A673 (cell line): ENCODE data around the gene AGBL5. TPM values are rescaled to one million over a fixed set of nuclear protein-coding genes. Genes with fewer than 3 reads are reported as not detected.

Source experiments
- BruUV-seq: library from RNA; stranded (reverse); fragments of 400-500 nt; replicated peaks from 2 replicates; lab custom pipeline; 2021; lab: Mats Ljungman, UMichigan
- CTCF ChIA-PET: fragments of 300-600 bp; sonication (Branson Sonifier 250); formaldehyde crosslinking; loops from one replicate; lab custom pipeline; 2022; ENCODE audit warnings: antibody characterized with exemption; lab: Charles Lee
- POLR2A ChIA-PET: fragments of 300-600 bp; sonication (Branson Sonifier 250); formaldehyde crosslinking; loops from one replicate; lab custom pipeline; 2022; ENCODE audit warnings: antibody characterized with exemption; ENCODE audit not compliant: low non-redundant PET; lab: Charles Lee
- DNase-seq: peaks from one replicate; pipeline ENCODE4 v3.0.0-alpha.2; 2015; ENCODE audit warnings: low spot score
- H3K27ac ChIP-seq: fragments of 200-600 bp; sonication (generic); 2 replicates; pipeline ENCODE4 v1.5.1; 2016; ENCODE audit warnings: mixed run types, low read depth, mild to moderate bottlenecking, mixed read lengths, antibody characterized with exemption, low read length; ENCODE audit not compliant: poor library complexity, severe bottlenecking
- H3K27me3 ChIP-seq: fragments of 200-600 bp; sonication (generic); replicated peaks from 2 replicates; pipeline ENCODE4 v1.6.1; 2017; ENCODE audit warnings: mixed run types, low read depth, mild to moderate bottlenecking, mixed read lengths, antibody characterized with exemption, low read length; ENCODE audit not compliant: insufficient read depth, poor library complexity
- H3K36me3 ChIP-seq: fragments of 200-600 bp; sonication (generic); 2 replicates; pipeline ENCODE4 v1.6.1; 2016; ENCODE audit warnings: mixed run types, mild to moderate bottlenecking, mixed read lengths, antibody characterized with exemption, low read length; ENCODE audit not compliant: insufficient read depth, poor library complexity, severe bottlenecking
- H3K4me1 ChIP-seq: fragments of 200-600 bp; sonication (generic); 2 replicates; pipeline ENCODE4 v1.6.1; 2017; ENCODE audit warnings: mixed run types, mild to moderate bottlenecking, mixed read lengths, antibody characterized with exemption, low read length; ENCODE audit not compliant: insufficient read depth, poor library complexity, severe bottlenecking
- H3K4me3 ChIP-seq: fragments of 200-600 bp; sonication (generic); 2 replicates; pipeline ENCODE4 v1.5.1; 2016; ENCODE audit warnings: low read depth, mixed run types, mild to moderate bottlenecking, mixed read lengths, low read length; ENCODE audit not compliant: poor library complexity, severe bottlenecking
- H3K9me3 ChIP-seq: fragments of 200-600 bp; sonication (generic); 2 replicates; pipeline ENCODE4 v1.6.1; 2016; ENCODE audit warnings: mixed run types, low read depth, mild to moderate bottlenecking, mixed read lengths, antibody characterized with exemption, low read length; ENCODE audit not compliant: poor library complexity, severe bottlenecking
- CTCF ChIP-seq: fragments of 300-800, 200-600 bp; sonication (generic); conservative IDR thresholded peaks from 2 replicates; pipeline ENCODE4 v1.5.1; 2017; ENCODE audit warnings: low read depth, mild to moderate bottlenecking, antibody characterized with exemption, low read length, moderate library complexity, mixed read lengths
- EZH2 ChIP-seq: fragments of 200-600 bp; sonication (generic); IDR thresholded peaks from 2 replicates; pipeline ENCODE4 v1.6.1; 2017; ENCODE audit warnings: borderline replicate concordance, low read depth, mild to moderate bottlenecking, mixed read lengths, antibody characterized with exemption, low read length; ENCODE audit not compliant: poor library complexity, severe bottlenecking
- intact Hi-C: fragments of 100-400 bp; cut with micrococcal nuclease; formaldehyde crosslinking; loops from one replicate; pipeline ENCODE4 v1.10.0; 2022; ENCODE audit not compliant: unreplicated experiment
- total RNA-seq: library from RNA; stranded (reverse); gene quantifications from 2 replicates; pipeline ENCODE4 v1.2.3, GENCODE V29; 2021

Gene AGBL5
- total RNA-seq, 1 experiment from 2014 or later, result 64.1 TPM

- H3K9me3 ChIP-seq, result no peaks in the 10 kb centered on the region
- no peaks in the 10 kb centered on the region for H3K27me3 ChIP-seq
- POLR2A ChIA-PET, result interaction anchor here (0.6 kb wide), 1 partner anchor 233 kb away, joined by 3 read pairs; no protein-coding TSS in a partner anchor
- peak overlapping the region; percentile 99 for H3K4me3 ChIP-seq
- CTCF ChIA-PET, result interaction anchor here (1.2 to 2.0 kb wide), 3 partner anchors 9 to 22 kb away, joined by 4 to 10 read pairs (median 5); no protein-coding TSS in a partner anchor
- TF ChIP-seq CTCF (no peak), EZH2 (no peak)
- BruUV-seq, result no TSS peak
- H3K4me1 ChIP-seq, result peaks cover 41% of the 10 kb centered on the region
- intact Hi-C loops, result no loop called here
- peaks cover 21% of the 10 kb centered on the region for H3K36me3 ChIP-seq
- DNase-seq, result peak; percentile 63
- peak overlapping the region; percentile 87 for H3K27ac ChIP-seq
Observed at GRCh38 chr2:27071990-27072830, 20.7 kb downstream of the AGBL5 start.

- no TSS peak for BruUV-seq
- H3K4me3 ChIP-seq, result no peak overlapping the region
- peaks cover 44% of the 10 kb centered on the region for H3K4me1 ChIP-seq
- H3K27ac ChIP-seq, result peak overlapping the region; percentile 87
- intact Hi-C loops, result no loop called here
- DNase-seq, result no peak
- ChIA-PET CTCF (interaction anchor here (1.6 to 2.0 kb wide), 2 partner anchors 8 to 23 kb away, joined by 4 to 10 read pairs; no protein-coding TSS in a partner anchor), POLR2A (interaction anchor here (0.6 kb wide), 1 partner anchor 767 kb away, joined by 4 read pairs; no protein-coding TSS in a partner anchor)
- peaks cover 21% of the 10 kb centered on the region for H3K36me3 ChIP-seq
- H3K9me3 ChIP-seq, result no peaks in the 10 kb centered on the region
- TF ChIP-seq CTCF, result no peak
- no peaks in the 10 kb centered on the region for H3K27me3 ChIP-seq
Observed at GRCh38 chr2:27072920-27073319, 21.5 kb downstream of the AGBL5 start.

GRCh38 chr2:27073782-27074181 is 22.3 kb downstream of the AGBL5 start:
- CTCF ChIA-PET, result no interaction called here
- H3K27ac ChIP-seq, result peak overlapping the region; percentile 52
- intact Hi-C loops, result no loop called here
- TF ChIP-seq CTCF, result no peak
- no peak for TF ChIP-seq EZH2
- peaks cover 52% of the 10 kb centered on the region for H3K4me1 ChIP-seq
- no peak for DNase-seq
- BruUV-seq, result no TSS peak
- H3K36me3 ChIP-seq, result peaks cover 15% of the 10 kb centered on the region
- H3K27me3 ChIP-seq, result no peaks in the 10 kb centered on the region
- POLR2A ChIA-PET, result interaction anchor here (0.6 kb wide), 1 partner anchor 18 kb away, joined by 3 read pairs; no protein-coding TSS in a partner anchor
- no peaks in the 10 kb centered on the region for H3K9me3 ChIP-seq
- no peak overlapping the region for H3K4me3 ChIP-seq
